Activated CD8-positive, alpha-beta T cell treated with anti-CD3 and anti-CD28 coated beads for 36 hours (primary cell): ENCODE data around the gene CACNA2D4. TPM values are rescaled to one million over a fixed set of nuclear protein-coding genes. Genes with fewer than 3 reads are reported as not detected.

Source experiments
- ATAC-seq: fragments of 200-7000 bp; cut with Tn5 transposase; one replicate; pipeline ENCODE4 v1.10.0; 2021; ENCODE audit warnings: mild to moderate bottlenecking, moderate library complexity
- CTCF ChIA-PET: fragments of 350-600 bp; sonication (Branson Sonifier 250); formaldehyde crosslinking; loops from one replicate; lab custom pipeline; 2021; ENCODE audit warnings: antibody characterized with exemption; lab: Charles Lee
- POLR2A ChIA-PET: fragments of 350-600 bp; sonication (Branson Sonifier 250); formaldehyde crosslinking; loops from one replicate; lab custom pipeline; 2021; ENCODE audit warnings: antibody characterized with exemption; lab: Charles Lee
- DNase-seq: peaks from one replicate; pipeline ENCODE4 v3.0.0-alpha.2; 2020
- H3K27ac Mint-ChIP-seq: one replicate; pipeline ENCODE4 v1.8.0; 2021; ENCODE audit warnings: mild to moderate bottlenecking, mixed read lengths
- H3K27me3 Mint-ChIP-seq: one replicate; pipeline ENCODE4 v1.8.0; 2021; ENCODE audit warnings: mixed read lengths
- H3K36me3 Mint-ChIP-seq: one replicate; pipeline ENCODE4 v1.8.0; 2021; ENCODE audit warnings: low read depth, mixed read lengths
- H3K4me1 Mint-ChIP-seq: one replicate; pipeline ENCODE4 v1.8.0; 2021; ENCODE audit warnings: low read depth, mixed read lengths
- H3K4me3 Mint-ChIP-seq: one replicate; pipeline ENCODE4 v1.8.0; 2021; ENCODE audit warnings: mild to moderate bottlenecking, moderate library complexity, mixed read lengths
- H3K9me3 Mint-ChIP-seq: one replicate; pipeline ENCODE4 v1.8.0; 2021; ENCODE audit warnings: mixed read lengths
- intact Hi-C: fragments of 100-400 bp; cut with micrococcal nuclease; formaldehyde crosslinking; loops from one replicate; pipeline ENCODE4 v1.10.0; 2022
- total RNA-seq, 2 experiments: library from RNA; stranded (reverse); gene quantifications; one replicate each; pipeline ENCODE4 v1.2.3, GENCODE V29; 2021
- TF ChIP-seq, protein P1 (sequence below): fragments of 200-600 bp; IDR thresholded peaks from one replicate; pipeline ENCODE4 v1.8.0; 2022; ENCODE audit warnings: antibody characterized with exemption, mild to moderate bottlenecking

The CACNA2D4 gene
- total RNA-seq, 2 experiments from 2014 or later = 4.2 to 4.3 TPM

DNA sequence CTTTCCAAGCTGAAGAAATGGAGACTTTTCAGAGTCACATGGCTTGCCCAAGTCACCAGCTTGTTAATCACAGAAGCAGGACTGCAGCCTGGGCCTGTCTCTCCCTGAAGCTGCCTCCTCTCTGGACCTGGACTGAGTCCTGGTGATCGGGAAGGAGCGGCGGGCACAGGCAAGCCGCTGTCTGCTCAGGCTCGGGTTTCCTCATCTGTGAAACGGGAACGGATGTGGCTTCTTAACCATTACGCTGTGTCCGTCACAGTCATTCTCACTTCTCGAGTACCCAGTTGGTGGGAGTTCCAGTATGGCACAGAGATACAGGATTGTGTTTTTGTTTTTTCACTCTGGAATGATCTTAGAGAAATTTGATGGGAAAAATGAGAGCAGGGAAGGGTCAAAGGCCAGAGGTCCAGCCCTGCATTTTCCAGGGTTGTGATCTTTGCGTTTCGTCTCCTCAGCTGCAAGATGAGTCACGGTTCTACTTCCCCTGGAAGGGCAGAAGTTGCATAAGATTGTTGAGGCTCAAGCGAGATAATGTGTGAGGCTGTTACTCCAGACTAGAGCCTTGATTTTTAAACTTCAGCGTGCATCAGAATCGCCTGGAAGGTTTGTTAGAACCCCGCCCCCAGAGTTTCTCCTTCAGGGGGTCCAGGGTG, 105.7 kb downstream of the CACNA2D4 start:
- ChIA-PET CTCF (interaction anchor here (1.0 to 2.2 kb wide), 2 partner anchors 14 to 127 kb away, joined by 3 to 11 read pairs; no protein-coding TSS in a partner anchor), POLR2A (no interaction called here)
- DNase-seq = no peak
- H3K36me3 Mint-ChIP-seq = no peaks in the 10 kb centered on the region
- intact Hi-C loops = no loop called here
- H3K9me3 Mint-ChIP-seq = no peaks in the 10 kb centered on the region
- H3K27me3 Mint-ChIP-seq = peaks cover 1% of the 10 kb centered on the region
- TF ChIP-seq, protein P1, sequence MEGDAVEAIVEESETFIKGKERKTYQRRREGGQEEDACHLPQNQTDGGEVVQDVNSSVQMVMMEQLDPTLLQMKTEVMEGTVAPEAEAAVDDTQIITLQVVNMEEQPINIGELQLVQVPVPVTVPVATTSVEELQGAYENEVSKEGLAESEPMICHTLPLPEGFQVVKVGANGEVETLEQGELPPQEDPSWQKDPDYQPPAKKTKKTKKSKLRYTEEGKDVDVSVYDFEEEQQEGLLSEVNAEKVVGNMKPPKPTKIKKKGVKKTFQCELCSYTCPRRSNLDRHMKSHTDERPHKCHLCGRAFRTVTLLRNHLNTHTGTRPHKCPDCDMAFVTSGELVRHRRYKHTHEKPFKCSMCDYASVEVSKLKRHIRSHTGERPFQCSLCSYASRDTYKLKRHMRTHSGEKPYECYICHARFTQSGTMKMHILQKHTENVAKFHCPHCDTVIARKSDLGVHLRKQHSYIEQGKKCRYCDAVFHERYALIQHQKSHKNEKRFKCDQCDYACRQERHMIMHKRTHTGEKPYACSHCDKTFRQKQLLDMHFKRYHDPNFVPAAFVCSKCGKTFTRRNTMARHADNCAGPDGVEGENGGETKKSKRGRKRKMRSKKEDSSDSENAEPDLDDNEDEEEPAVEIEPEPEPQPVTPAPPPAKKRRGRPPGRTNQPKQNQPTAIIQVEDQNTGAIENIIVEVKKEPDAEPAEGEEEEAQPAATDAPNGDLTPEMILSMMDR = no peak
- peaks cover 6% of the 10 kb centered on the region for H3K4me1 Mint-ChIP-seq
- no peak for ATAC-seq
- no peak overlapping the region for H3K4me3 Mint-ChIP-seq
- H3K27ac Mint-ChIP-seq = peak overlapping the region; percentile 63

- Mint-ChIP-seq H3K4me1 (peaks cover 6% of the 10 kb centered on the region), H3K27ac (peak overlapping the region; percentile 57), H3K4me3 (peak overlapping the region; percentile 56), H3K27me3 (peaks cover 1% of the 10 kb centered on the region), H3K36me3 (no peaks in the 10 kb centered on the region), H3K9me3 (no peaks in the 10 kb centered on the region)
- ATAC-seq (no peak), DNase-seq (no peak)
- intact Hi-C loops = no loop called here
- CTCF ChIA-PET = interaction anchor here (2.2 kb wide), 1 partner anchor 128 kb away, joined by 11 read pairs; no protein-coding TSS in a partner anchor
- TF ChIP-seq, protein P1 = no peak
- POLR2A ChIA-PET = no interaction called here
These were observed 106.5 kb downstream of the CACNA2D4 start for GRCh38 chr12:1811948-1812291.

- ChIA-PET POLR2A (no interaction called here), CTCF (interaction anchor here (2.2 kb wide), 1 partner anchor 129 kb away, joined by 11 read pairs; no protein-coding TSS in a partner anchor)
- Mint-ChIP-seq H3K27me3 (peaks cover 1% of the 10 kb centered on the region), H3K4me3 (peak overlapping the region; percentile 56), H3K9me3 (no peaks in the 10 kb centered on the region), H3K4me1 (peaks cover 6% of the 10 kb centered on the region), H3K27ac (peak overlapping the region; percentile 57), H3K36me3 (no peaks in the 10 kb centered on the region)
- TF ChIP-seq, protein P1 = no peak
- ATAC-seq (peak; percentile 63), DNase-seq (peak; percentile 65)
- intact Hi-C loops = no loop called here
These were observed 107.0 kb downstream of the CACNA2D4 start for GRCh38 chr12:1811281-1811947.

DNA sequence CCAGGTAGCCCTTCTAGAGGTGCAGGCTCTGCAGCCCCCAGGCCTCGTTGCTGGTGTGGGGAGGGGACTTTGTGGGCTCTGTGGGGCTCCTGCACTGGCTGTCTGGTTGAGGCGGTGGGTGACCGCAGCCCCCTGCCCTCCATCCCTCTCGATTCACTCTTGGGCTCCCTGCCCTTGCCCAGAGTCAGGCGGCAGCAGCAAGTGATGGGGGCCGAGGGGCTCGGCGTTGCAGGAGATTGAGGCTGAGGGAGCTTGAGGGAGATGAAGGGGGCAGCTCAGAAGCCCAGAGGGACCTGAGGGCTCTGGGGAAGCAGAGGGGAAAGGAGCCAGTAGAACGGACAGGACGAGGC, 107.5 kb downstream of the CACNA2D4 start:
- POLR2A ChIA-PET = no interaction called here
- Mint-ChIP-seq H3K36me3 (no peaks in the 10 kb centered on the region), H3K4me1 (peaks cover 6% of the 10 kb centered on the region), H3K27me3 (peaks cover 1% of the 10 kb centered on the region), H3K4me3 (peak overlapping the region; percentile 56), H3K27ac (peak overlapping the region; percentile 57), H3K9me3 (no peaks in the 10 kb centered on the region)
- ATAC-seq (no peak), DNase-seq (no peak)
- intact Hi-C loops = no loop called here
- CTCF ChIA-PET = interaction anchor here (2.2 kb wide), 1 partner anchor 129 kb away, joined by 11 read pairs; no protein-coding TSS in a partner anchor
- TF ChIP-seq, protein P1 = no peak
